T-helper 17 cell (primary cell): ENCODE data around the gene UBASH3A. TPM values are rescaled to one million over a fixed set of nuclear protein-coding genes. Genes with fewer than 3 reads are reported as not detected.

Experiments used
- ATAC-seq: fragments of 150-1000 bp; cut with Tn5 transposase; 2 replicates; pipeline ENCODE4 v1.10.0; 2021; ENCODE audit warnings: mild to moderate bottlenecking, moderate library complexity
- DNase-seq, 3 donors: peaks; one replicate each; pipeline versions ENCODE4 v3.0.0 to v3.0.0-alpha.2; 2020 to 2021
- H3K9me3 ChIP-seq: one replicate; pipeline ENCODE4 v1.7.0; 2013; ENCODE audit warnings: low read length, mild to moderate bottlenecking; ENCODE audit not compliant: control insufficient read depth, poor library complexity, severe bottlenecking
- H3K27ac Mint-ChIP-seq: one replicate; pipeline ENCODE4 v1.8.0; 2022; ENCODE audit warnings: mild to moderate bottlenecking, moderate library complexity, mixed read lengths
- H3K27me3 Mint-ChIP-seq: one replicate; pipeline ENCODE4 v1.8.0; 2022; ENCODE audit warnings: mixed read lengths
- H3K36me3 Mint-ChIP-seq: one replicate; pipeline ENCODE4 v1.8.0; 2022; ENCODE audit warnings: low read depth, mixed read lengths
- H3K4me1 Mint-ChIP-seq: one replicate; pipeline ENCODE4 v1.8.0; 2022; ENCODE audit warnings: mild to moderate bottlenecking, mixed read lengths
- H3K4me3 Mint-ChIP-seq: one replicate; pipeline ENCODE4 v1.8.0; 2022; ENCODE audit warnings: mild to moderate bottlenecking, moderate library complexity, mixed read lengths
- total RNA-seq, 4 donors: library from RNA in 2 of 4; stranded (reverse) in 2 of 4; gene quantifications; one replicate each; pipeline ENCODE4 v1.2.3 and lab custom pipeline; 2022 to 2026

The UBASH3A gene
- total RNA-seq, 2 donors from 2014 or later = 49.5 to 50.3 TPM

DNA sequence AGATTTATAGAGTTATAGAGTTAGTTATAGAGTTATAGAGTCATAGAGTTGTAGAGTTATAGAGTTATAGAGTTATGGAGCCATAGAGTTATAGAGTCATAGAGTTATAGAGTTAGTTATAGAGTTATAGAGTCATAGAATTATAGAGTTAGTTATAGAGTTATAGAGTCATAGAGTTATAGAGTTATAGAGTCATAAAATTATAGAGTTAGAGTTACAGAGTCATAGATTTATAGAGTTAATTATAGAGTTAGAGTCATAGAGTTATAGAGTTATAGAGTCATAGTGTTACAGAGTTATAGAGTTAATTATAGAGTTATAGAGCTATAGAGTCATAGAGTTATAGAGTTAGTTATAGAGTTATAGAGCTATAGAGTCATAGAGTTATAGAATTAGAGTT, 32.1 kb downstream of the UBASH3A start:
- ATAC-seq (no peak), DNase-seq (no peak)
- no peaks in the 10 kb centered on the region for H3K9me3 ChIP-seq
- Mint-ChIP-seq H3K4me1 (peaks cover 27% of the 10 kb centered on the region), H3K27me3 (no peaks in the 10 kb centered on the region), H3K4me3 (no peak overlapping the region), H3K36me3 (peaks cover 23% of the 10 kb centered on the region), H3K27ac (no peak overlapping the region)

DNA sequence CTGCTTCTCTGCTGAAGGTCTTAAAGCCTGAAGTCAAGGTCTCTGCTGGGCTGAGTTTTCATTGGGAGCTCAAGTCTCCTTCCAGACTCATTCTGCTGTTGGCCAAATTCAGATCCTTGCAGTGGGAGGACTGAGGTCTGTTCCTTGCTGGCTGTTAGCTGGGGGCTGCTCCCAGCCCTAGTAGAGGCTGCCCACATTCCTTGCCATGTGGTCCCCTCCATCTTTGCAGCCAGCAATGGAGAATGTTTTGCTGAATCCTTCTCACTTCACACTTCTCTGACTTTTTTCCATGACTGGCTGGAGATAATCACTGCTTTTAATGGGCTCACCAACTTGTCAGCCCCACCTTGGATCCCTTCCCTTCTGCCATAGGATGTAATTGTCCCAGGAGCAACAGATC, 33.2 kb downstream of the UBASH3A start:
- no peak for DNase-seq
- Mint-ChIP-seq H3K27ac (no peak overlapping the region), H3K27me3 (no peaks in the 10 kb centered on the region), H3K4me1 (peaks cover 30% of the 10 kb centered on the region), H3K4me3 (no peak overlapping the region), H3K36me3 (peaks cover 23% of the 10 kb centered on the region)
- no peaks in the 10 kb centered on the region for H3K9me3 ChIP-seq
- ATAC-seq = no peak

DNA sequence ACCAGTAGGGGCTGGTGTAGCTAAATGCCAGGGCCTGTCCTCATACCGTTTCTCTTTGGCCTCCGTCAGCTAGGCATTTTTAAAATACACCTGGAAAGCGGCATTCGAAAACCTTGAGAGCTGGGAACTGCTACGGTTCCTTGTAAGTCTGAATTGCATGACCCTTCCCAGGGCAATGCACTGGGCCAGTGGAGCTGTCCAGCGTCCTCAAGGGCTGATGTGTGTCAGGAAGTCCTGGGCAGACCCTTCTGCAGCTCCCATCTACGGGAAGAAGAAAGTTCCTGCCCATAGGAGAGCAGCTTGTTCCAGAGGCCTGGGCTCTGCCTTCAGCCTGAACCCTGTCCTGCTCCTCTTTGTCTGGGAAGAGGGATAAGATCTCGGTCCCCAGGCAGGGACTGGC, 34.1 kb downstream of the UBASH3A start:
- H3K4me3 Mint-ChIP-seq = no peak overlapping the region
- no peaks in the 10 kb centered on the region for H3K9me3 ChIP-seq
- peaks cover 33% of the 10 kb centered on the region for H3K4me1 Mint-ChIP-seq
- no peaks in the 10 kb centered on the region for H3K27me3 Mint-ChIP-seq
- H3K27ac Mint-ChIP-seq = peak overlapping the region; percentile 88
- no peak for ATAC-seq
- no peak for DNase-seq
- H3K36me3 Mint-ChIP-seq = peaks cover 20% of the 10 kb centered on the region

DNA sequence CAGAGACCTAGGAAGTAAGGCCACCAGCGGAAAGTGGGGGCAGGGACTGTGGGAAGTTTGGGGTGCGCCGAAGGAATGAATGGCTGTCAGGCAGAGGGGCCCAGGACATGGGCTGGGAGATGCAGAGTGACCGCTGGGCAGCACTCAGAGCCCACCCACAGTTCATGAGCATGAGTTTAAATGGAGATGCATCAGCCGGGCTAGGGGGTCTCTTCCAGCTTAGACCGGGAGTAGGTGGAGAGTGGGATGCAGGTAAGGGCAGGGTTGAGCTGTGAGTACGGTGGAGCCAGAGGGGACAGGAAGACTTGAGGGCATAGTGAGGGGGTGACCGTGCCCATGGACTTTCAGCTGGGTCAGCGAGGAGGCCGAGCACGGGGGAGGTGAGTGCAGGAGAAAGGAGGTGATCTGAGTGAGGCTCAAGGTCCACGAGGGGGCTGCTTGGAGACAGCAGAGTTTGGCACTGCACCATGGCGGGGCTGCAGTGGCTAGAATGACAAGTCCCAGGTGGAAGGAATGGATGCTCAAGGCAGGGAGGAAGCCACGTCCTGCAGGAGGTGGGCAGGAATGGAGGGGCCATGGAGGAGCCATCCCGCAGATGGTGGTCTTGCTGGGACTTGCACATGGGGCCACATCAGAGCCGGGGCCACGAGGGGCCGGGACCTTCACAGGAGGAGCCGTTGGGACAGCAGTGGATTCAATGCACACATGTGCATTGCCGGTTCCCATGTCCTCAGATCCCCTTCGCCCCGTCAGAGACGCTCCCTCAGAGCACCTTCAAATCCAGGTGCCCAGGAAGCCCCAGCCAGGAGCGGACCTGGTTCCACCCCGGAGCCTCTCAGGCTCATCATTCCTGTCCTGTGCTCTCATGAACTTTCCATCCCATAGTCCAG, 34.9 kb downstream of the UBASH3A start:
- peak overlapping the region; percentile 88 for H3K27ac Mint-ChIP-seq
- peaks cover 33% of the 10 kb centered on the region for H3K4me1 Mint-ChIP-seq
- no peaks in the 10 kb centered on the region for H3K27me3 Mint-ChIP-seq
- no peak for DNase-seq
- no peak overlapping the region for H3K4me3 Mint-ChIP-seq
- no peak for ATAC-seq
- peaks cover 20% of the 10 kb centered on the region for H3K36me3 Mint-ChIP-seq
- H3K9me3 ChIP-seq = no peaks in the 10 kb centered on the region

DNA sequence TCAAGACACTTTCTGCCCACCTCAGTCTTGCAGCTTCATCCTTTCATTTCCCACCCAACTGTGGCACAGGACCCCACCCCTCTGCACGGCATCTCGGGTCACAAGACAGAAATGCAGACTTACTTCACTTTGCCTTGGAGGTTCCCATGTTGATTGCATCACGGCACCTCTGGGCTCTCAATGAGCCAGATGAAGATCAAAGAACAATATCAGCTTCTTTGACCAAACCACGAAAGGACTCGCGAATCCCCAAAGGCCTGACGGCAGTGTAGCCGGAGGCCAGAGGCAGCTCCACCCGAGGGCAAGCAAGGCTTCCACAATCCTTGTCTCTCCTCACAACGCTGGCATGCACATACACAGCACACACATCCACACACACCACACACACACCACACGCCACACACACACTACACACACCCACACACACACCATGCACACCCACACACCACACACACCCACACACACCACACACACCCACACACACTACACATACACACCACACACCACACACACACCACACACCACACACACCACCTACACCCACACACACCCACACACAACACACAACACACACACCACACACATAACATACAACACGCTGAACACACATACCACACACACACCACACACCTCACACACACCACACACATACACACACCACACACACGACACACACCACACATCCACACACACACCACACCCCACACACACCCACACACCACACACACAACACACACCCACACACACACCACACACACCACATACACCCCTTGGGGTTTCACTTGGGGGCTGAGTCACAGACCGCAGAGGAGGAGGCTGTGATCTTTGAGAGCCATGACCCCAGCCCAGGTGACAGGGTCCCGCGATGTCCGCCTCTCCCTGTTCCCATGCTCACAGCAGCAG, 35.8 kb downstream of the UBASH3A start:
- no peak for ATAC-seq
- Mint-ChIP-seq H3K4me1 (peaks cover 31% of the 10 kb centered on the region), H3K27me3 (no peaks in the 10 kb centered on the region), H3K36me3 (peaks cover 20% of the 10 kb centered on the region), H3K27ac (peak overlapping the region; percentile 88), H3K4me3 (no peak overlapping the region)
- H3K9me3 ChIP-seq = no peaks in the 10 kb centered on the region
- DNase-seq = no peak

DNA sequence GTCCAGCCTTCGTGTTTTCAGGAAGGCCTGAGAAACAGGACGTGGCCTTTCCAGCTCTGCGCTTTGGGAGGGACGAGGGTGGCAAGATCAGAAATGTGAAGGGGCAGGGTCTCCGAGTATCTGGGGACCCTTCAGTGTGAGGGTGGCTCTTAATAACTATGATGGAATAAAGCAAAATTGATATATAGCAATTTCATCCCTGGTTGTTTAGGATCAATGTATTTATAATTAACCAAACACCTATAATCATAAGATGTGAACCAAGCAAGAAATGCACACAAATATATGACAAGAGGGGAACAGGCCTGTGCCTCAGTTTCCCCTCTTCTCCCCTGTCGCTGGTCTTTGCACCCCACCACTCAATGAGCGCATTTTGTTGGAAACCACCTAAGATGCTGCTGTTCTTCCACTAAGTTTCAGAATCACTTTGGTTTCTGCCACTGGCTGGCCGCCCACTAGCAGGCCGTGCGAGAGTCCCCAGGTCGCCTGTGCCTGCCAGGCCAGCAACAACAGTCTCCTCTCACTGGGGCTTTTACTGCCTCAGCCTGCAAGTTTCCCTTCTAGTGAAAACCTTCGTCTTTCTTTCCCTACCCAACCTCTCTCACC, 36.6 kb downstream of the UBASH3A start:
- no peaks in the 10 kb centered on the region for H3K27me3 Mint-ChIP-seq
- no peak overlapping the region for H3K4me3 Mint-ChIP-seq
- no peaks in the 10 kb centered on the region for H3K9me3 ChIP-seq
- DNase-seq = no peak
- H3K27ac Mint-ChIP-seq = peak overlapping the region; percentile 88
- no peak for ATAC-seq
- H3K36me3 Mint-ChIP-seq = peaks cover 17% of the 10 kb centered on the region
- peaks cover 26% of the 10 kb centered on the region for H3K4me1 Mint-ChIP-seq

- no peaks in the 10 kb centered on the region for H3K27me3 Mint-ChIP-seq
- no peak for DNase-seq
- peak overlapping the region; percentile 62 for H3K27ac Mint-ChIP-seq
- no peaks in the 10 kb centered on the region for H3K9me3 ChIP-seq
- ATAC-seq = no peak
- H3K36me3 Mint-ChIP-seq = peaks cover 16% of the 10 kb centered on the region
- H3K4me3 Mint-ChIP-seq = no peak overlapping the region
- peaks cover 28% of the 10 kb centered on the region for H3K4me1 Mint-ChIP-seq
Observed at GRCh38 chr21:42441963-42442362, 38.3 kb downstream of the UBASH3A start.

DNA sequence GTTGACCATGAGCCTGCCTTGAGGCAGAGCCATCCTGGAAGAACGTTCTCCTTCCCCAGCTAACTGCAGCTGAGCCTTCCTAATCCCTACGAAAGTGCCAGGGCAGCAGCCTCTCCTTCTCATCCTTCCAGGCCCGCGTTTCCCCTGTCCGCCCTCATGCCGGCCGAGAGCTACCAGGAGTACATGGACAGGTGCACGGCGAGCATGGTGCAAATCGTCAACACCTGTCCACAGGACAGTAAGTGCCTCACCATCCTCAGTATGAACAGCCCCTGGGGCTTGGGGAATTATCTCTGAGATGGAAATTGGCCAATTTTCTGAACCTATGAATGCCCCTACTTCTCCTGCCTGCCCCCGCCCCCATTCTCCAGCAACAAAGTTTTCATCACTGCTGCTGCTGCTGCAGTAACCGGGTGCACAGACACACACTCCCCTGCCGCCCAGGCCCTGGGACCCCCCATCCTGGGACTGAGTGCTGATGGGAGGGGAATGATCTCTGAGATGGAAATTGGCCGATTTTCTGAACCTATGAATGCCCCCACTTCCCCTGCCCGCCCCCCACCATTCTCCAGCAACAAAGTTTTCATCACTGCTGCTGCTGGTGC, 39.6 kb downstream of the UBASH3A start:
- no peaks in the 10 kb centered on the region for H3K27me3 Mint-ChIP-seq
- peak overlapping the region; percentile 83 for H3K27ac Mint-ChIP-seq

GRCh38 chr21:42443876-42444744, 40.4 kb downstream of the UBASH3A start:
- H3K36me3 Mint-ChIP-seq = peaks cover 9% of the 10 kb centered on the region
- no peaks in the 10 kb centered on the region for H3K9me3 ChIP-seq
- H3K4me1 Mint-ChIP-seq = peaks cover 28% of the 10 kb centered on the region
- no peaks in the 10 kb centered on the region for H3K27me3 Mint-ChIP-seq
- peak overlapping the region; percentile 83 for H3K27ac Mint-ChIP-seq
- DNase-seq (no peak), ATAC-seq (no peak)
- H3K4me3 Mint-ChIP-seq = no peak overlapping the region

More for the DNA sequence above, 39.6 kb downstream of the UBASH3A start:
- H3K9me3 ChIP-seq = no peaks in the 10 kb centered on the region
- H3K4me1 Mint-ChIP-seq = peaks cover 31% of the 10 kb centered on the region
- DNase-seq = no peak
- ATAC-seq = no peak
- peaks cover 13% of the 10 kb centered on the region for H3K36me3 Mint-ChIP-seq
- H3K4me3 Mint-ChIP-seq = no peak overlapping the region

DNA sequence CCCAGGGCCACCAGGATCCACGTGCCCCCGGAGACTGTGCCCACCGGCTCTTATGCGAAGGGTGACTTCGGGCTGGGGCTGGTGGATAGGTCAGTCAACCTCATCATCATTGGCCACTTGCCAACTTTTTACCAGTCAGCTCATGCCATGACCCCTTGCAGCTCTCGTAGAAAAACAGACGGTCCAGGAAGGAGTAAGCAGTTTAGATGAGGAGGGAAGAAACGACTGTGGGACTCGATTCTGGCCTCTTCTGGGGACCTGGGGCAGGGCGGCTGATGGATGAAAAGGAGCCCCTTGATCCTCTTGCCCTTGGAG, 41.0 kb downstream of the UBASH3A start:
- Mint-ChIP-seq H3K4me1 (peaks cover 24% of the 10 kb centered on the region), H3K4me3 (no peak overlapping the region), H3K27me3 (no peaks in the 10 kb centered on the region), H3K36me3 (peaks cover 7% of the 10 kb centered on the region), H3K27ac (peak overlapping the region; percentile 66)
- ATAC-seq (no peak), DNase-seq (no peak)
- H3K9me3 ChIP-seq = no peaks in the 10 kb centered on the region

GRCh38 chr21:42445311-42445710, 41.6 kb downstream of the UBASH3A start:
- Mint-ChIP-seq H3K4me1 (peaks cover 28% of the 10 kb centered on the region), H3K27me3 (no peaks in the 10 kb centered on the region), H3K36me3 (peaks cover 6% of the 10 kb centered on the region), H3K27ac (peak overlapping the region; percentile 66), H3K4me3 (no peak overlapping the region)
- ATAC-seq = no peak
- no peak for DNase-seq
- H3K9me3 ChIP-seq = no peaks in the 10 kb centered on the region

DNA sequence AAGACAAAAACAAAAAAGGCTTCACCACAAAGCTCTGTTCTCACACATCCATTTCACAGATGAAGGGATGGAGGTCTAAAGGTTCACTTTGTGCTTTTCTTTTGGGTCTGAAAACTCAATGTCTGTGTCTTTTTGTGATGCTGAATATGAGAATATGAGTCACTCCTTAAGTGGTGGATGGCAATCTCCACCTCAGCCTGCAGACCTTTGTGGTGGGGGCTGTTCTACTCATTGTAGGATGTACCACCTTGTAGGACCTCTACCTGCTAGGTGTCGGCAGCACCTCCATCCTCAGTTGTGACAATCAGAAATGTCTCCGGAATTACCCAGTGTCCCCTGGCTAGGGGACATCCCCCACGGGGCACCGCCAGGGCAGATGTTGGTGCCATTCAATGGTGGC, 42.8 kb downstream of the UBASH3A start:
- H3K9me3 ChIP-seq = no peaks in the 10 kb centered on the region
- peaks cover 6% of the 10 kb centered on the region for H3K36me3 Mint-ChIP-seq
- no peaks in the 10 kb centered on the region for H3K27me3 Mint-ChIP-seq
- ATAC-seq (no peak), DNase-seq (no peak)
- H3K27ac Mint-ChIP-seq = peak overlapping the region; percentile 34
- peaks cover 27% of the 10 kb centered on the region for H3K4me1 Mint-ChIP-seq
- no peak overlapping the region for H3K4me3 Mint-ChIP-seq
